ENCODE measurements around the gene RBFOX1. TPM values are rescaled to one million over a fixed set of nuclear protein-coding genes. Genes with fewer than 3 reads are reported as not detected.

Gene RBFOX1
- total RNA-seq, 1 donor from 2014 or later, result 0.55 TPM

DNA sequence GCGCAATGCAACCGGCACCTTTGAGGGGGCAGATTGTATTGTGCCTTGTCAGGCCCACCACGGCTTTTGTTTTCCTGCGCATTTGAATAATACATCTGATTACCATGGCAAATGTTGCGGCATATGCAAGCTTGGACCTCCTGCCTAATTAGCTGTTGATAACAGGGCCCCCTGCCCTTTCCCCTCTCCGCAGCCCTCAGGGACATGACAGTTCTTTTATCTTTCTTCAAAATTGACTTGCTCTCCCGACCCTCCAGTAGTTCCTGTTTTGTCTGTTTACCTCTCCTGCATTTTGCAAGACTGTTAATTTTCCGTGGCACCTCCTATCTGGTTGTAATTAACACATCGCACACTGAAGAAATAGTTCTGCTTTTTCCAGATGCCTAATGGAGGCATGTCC lies 86.8 kb downstream of the RBFOX1 start:
- DNase-seq (ENCODE audit: low spot score), result no peak

DNA sequence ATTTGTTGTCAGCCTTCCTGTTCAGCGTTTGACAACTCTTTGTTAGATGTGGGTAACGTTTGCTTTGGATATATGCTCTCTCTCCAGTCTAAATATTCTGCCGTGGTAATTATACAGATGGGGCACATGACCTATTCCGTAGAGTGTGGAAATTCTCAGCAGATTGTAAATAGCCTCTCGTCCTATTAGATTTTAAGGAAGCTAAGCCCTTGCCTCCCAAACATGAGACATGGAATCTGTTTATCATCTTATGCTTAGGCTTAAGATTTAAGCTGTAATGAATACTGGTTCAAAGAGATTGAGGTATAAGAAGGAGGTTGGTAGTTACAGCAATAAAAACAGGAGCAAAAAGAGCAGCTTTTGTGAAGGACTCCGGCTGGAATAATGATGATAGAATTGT lies 87.4 kb downstream of the RBFOX1 start:
- DNase-seq (ENCODE audit: low spot score), result no peak

DNA sequence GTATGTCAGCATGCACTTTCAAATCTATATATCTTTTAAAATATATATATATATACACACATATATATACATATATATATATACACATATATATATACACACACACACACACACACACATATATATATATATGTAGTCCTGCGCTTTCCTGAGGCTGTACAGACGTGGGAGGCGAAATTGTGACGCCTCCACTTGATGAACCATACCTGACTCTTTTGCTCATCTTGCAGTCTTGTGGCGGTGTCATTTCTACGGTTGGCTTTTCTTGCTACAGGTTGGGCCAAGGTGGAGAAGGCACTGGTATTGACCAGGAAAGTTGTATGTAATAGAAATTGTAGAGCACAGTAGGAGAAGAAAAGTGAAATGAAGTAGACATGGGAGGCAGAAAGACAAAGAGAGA lies 88.2 kb downstream of the RBFOX1 start:
- DNase-seq (ENCODE audit: low spot score), result no peak

DNA sequence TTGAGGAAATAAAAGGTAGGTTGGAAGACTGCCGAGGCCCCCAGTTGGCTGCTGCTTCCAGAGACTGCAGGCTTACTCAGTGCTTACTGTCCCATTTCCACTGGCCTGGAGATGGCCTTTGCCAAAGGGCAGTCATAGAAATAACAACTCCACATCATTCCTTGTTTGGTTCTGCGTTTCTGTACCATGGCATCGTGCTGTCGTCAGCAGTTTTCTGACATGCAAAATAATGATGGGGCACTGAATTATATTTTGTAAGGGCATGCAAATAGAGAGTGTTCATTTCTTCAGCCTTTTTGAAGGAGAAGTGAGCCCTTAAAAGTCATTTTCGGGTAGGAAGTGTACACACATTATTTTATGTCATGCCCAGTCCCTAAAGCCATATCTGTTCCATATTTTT lies 88.9 kb downstream of the RBFOX1 start:
- no peak for DNase-seq (ENCODE audit: low spot score)

DNA sequence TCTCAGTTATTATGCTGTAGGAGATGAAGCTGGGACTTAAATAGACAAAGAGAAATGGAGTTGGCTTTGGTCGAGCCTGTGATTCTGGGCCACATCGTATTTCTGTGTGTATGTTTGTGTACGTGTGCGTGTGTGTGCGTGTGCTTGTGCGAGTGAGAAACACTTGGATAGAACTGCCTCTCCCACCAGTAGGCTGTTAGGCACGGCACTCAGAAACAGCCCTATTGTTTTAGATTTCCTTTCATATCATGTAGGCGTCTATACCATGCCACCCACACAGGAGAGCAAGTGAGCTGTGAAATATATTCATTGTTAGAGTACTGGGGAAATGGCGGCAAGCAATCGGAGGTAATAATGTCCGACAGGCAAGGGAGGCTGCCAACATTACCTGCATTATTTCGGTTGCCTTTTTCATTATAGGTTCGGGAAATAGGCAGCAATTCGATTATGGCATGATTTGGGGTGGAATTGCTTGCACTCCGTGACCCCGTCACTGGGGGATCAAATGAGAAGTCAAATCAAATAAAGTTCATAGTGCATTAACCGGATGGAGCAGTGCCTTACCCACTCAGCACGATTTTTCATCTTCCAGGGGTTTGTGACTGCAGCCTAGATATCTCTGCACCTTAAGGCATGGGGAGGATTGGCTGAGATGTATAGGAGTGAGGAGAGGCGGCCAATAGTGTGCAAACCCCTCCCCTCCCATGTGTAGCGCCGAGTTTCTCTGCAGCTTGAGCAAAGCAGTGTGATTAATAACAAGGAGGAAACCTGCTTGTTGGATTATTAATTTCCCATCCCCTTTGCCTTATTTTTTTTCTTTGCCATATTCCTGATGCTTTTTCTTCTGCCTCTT lies 89.6 kb downstream of the RBFOX1 start:
- DNase-seq (ENCODE audit: low spot score), result no peak

DNA sequence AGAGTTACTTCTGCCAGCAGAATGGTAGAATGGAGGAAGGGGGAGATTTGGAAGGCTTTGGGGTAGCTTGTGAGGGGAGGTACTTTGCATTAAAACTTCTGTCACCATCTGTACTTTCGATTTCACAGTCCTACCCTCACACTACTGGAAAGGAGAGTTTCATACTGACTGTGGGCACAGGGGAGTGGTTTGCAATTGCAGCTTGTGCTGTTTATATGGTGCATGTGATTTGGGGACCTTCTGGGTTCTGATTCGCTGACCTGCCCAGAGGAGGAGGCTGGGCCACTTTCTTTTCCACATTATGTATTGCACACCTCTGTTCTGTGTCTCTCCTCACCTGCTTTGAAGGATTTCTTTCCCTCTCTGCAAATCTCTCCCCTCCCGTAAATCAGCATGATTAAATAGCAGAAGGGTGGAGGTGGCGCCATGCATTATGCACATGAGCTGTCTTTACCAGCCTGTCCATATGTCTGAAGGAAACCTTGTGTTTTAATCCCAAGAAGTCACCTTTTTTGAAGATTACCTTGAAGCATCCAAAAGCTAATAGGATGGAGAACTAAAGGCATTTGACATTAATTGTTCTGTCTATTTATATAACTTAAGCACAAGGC lies 90.9 kb downstream of the RBFOX1 start:
- no peak for DNase-seq (ENCODE audit: low spot score)

DNA sequence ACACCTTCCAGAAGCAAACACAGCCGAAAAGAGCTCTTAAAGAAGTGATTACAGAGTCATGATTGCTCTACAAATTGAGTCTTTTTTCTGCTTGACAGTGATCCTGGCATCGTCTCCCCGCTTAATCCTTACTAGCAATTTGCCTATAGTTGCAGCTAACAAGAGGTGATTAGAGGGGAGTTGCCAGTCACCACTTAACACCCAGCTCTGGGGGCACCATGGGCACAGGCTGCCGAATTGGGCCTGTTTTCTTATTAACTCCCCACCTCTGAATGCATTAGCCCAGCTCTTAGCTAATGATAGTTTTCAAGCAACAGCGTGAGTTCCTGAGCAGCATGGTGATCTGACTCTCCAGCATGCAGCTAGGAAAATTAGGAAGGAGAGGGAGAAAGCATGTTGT lies 93.5 kb downstream of the RBFOX1 start:
- no peak for DNase-seq (ENCODE audit: low spot score)

DNA sequence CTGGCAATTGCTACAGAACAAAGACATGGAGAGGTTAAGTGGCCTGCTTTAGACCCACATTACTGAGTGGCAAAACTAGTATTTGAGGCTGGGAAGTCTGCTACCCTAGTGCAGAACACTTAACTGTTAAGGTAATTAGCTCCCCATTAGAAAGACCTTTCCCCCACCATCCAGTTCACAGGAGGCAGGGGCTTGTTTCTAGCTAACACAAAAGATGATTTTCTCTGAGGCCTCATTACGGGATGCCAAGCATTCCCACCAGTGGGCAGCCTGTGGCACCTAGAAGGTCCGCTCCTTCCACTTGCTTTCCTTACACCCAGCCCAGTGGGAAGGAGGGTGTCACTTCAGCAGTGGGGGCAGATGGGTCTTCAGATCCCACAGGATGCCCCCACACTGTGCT lies 99.1 kb downstream of the RBFOX1 start:
- no peak for DNase-seq (ENCODE audit: low spot score)

DNA sequence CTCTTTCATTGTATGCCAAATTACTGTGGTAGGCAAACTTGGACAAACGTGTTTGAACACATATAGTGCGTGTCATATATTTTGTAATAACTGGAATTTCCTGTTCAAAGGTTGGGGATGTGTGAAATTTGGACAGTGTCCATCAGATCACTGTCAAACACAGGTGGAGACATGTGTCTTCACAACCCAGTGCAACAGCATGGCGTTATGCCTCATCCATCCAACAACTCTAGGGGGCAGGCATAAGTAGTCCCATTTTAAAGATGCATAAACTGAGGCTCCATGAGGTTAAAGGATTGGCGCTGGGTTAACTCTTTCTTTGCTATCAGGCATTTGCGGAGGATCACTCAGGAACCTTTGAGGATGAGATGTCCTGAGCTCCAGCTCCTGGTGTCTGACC lies 103.7 kb downstream of the RBFOX1 start:
- DNase-seq (ENCODE audit: low spot score), result no peak

DNA sequence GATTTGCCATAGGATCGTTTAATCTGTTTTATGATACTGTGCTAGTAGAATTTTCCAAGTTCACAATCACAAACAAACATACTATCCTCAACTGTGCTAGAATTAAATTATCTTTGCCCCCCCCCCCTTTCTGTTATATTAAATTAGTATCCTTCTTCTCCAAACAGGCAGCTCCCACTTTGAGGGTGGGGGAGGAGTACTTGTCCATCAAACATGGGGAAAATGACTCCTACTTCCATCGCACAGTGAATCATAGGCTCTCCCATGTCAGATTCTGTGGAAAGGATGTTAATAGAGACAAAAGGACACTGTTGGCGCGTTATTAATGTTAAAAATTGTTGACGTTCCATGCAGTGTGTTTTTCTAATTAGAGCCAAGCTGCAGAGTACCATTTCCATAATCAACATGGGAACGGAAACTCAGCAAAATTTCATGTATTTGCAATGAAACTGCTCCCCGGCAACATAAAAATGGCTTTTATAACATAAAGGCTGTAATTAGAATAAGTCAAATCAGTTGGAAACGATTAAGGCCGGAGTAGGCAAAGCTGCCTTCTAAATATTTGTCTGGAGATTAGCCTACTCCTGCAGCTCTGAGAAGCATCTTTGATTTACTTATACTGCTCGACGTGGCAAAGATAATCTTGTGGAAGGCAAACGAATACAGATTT lies 104.6 kb downstream of the RBFOX1 start:
- no peak for DNase-seq (ENCODE audit: low spot score)

DNA sequence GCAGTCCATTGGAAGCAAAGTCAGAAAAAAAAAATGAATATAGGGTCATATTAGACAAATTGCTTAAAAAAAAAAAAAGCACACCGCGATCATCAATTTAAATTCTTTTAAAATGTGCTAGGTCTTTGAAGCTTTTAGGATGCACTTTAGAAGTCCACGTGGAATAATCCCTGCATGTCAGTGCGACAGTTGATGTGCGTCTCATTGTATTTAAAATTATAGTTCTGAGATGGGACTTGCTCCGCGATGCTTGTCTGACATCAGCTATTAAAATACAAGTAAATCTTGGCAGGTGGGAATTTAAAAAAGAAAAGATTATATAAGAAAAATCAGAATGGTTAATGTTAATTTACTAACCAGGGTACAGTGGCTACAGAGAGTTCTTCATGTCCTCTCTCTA lies 105.2 kb downstream of the RBFOX1 start:
- DNase-seq (ENCODE audit: low spot score), result no peak

DNA sequence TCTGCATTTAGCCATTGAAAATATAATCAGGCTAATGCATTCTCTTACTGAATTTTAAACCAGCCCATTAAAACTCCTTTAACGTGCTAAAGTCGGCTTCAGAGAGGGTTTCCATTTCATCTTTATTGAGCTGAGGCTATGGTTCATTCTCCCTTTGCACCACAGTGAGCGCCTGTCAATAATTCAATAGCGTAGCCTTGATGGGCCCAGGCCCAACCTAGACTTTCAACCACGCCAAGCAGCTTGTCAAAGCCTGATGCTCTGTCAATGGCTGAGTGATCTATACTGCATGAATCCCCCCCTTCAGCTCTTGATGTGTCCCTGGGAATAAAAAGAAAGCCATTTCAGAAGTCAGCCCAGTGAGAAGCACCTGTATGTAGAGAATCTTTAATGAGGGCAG lies 106.0 kb downstream of the RBFOX1 start:
- no peak for DNase-seq (ENCODE audit: low spot score)

DNA sequence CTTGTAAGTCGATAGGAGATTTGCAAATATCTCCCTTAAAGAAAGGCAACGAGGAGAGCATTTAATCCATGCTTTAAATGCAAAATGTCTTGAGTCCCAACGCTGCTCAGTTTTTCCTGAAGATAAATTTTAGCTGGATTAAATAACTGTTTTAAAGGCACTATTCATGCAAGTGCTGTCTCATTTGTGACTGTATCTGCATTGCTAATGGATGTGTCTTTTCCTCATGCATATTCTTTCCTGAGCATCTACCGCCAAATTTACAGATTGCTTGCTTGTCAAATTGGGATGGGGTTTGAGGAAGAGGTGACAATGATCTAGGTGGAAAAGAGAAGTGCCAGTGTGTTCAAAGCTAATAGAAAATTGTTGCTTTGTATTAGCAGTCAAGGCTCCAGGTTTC lies 106.9 kb downstream of the RBFOX1 start:
- no peak for DNase-seq (ENCODE audit: low spot score)

DNA sequence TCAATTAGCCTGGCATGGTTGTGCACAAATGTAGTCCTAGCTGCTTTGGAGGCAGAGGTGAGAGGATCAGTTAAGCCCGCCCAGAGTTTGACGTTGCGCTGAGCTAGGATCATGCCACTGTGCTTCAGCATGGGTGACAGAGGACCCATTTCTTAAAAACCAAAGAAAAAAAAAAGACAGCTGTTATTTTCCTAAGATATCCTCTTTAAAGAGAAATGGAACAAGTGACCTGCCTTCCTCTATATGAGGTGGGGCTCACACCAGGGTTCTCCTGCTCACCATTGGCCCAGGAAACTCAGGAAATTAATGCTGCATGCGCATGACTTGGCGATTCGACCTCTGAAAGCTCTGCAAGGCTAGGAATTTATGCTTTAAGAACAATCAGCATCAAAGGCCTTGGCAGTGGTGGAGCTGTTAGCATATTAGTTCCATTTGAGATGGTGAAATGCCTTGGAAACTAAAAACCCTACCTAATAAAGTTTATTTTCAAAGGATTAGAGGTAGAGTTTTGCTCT lies 108.3 kb downstream of the RBFOX1 start:
- no peak for DNase-seq (ENCODE audit: low spot score)

DNA sequence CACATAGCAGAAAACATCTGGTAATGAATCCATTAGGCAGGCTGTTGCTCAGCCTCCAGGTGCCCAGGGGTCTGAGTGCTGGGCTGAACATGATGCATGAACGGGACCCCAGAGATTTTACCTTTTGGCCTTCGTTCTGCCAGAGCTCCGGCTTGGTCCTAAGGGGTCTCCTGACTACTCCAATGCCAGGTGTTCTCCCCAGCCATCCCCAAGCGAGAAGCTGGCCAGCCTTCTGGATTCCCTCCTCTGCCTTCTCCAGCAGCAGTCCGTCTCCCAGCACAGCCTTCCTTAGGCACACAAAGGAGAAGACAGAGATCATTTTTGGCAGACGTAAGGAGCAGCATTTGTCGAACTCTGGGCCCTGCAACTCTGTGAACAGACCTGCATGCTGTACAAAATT lies 109.4 kb downstream of the RBFOX1 start:
- DNase-seq (ENCODE audit: low spot score), result no peak

DNA sequence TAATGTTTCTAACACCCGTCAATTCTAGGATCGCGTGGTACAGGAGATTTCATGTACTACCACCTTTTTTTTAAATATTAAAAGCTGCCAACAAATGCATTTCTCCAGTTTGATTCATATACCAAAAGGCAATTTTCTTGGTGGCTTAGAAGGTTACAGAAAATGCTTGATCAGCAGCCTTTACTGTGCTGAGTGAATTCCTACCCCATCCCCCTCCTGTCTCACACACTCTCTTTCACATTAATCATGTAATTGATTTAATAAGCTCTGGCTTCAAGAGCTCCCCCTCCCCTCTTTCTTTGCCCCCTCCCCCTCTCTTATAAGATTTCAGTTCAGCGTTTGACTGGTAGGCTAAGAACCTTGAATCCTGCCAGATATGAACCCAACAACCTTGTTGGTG lies 110.5 kb downstream of the RBFOX1 start:
- no peak for DNase-seq (ENCODE audit: low spot score)

DNA sequence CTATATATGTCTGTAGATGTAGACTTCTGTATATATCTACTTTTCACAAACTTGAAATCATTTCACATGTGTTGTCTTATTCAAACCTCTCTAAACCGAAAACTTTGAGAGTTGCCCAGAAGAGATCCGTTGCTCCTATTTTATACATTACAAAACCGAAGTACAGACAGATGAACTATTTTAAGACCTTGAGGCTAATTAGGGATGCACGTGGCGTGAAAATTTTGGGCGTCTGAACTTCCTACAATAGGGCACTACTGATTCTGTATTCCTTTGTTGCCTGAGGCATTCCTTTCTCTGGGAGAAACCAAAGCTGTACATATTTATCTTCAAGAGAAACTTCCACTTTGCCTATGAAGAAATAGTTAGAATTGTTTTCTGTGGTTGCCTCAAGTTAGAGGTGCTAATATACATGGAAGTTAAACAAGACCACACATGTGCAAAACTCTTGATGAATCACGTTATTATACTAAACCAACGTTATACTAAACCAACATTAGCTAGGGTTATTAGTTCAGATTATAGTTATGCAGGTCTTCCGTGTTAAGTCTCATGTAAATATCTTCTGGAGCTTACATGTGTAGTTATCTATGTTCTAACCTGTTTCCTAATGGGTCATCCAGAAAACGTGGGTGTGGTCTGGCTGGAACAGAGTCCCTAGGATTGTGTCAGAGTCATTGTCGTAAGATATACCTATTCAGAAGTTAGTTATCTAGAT lies 111.2 kb downstream of the RBFOX1 start:
- no peak for DNase-seq (ENCODE audit: low spot score)

DNA sequence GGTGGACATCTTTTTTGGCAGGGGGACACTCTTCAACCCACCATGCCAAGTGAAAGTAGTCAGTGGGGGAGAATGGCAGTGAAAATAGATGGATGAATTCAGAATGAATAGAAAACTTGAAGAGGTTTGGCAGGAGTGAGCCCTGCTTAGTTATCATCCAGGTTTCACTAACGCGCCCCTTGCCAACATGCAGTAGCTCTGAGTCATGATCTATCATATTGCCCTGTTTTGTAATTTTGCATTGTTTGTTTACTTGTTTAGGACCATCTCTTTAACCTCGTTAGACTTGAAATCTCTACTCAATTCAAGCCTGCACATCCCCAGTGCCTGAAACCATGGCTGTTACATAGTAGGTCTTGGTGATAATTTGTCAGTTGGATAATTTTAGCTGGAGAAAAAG lies 116.7 kb downstream of the RBFOX1 start:
- no peak for DNase-seq (ENCODE audit: low spot score)

DNA sequence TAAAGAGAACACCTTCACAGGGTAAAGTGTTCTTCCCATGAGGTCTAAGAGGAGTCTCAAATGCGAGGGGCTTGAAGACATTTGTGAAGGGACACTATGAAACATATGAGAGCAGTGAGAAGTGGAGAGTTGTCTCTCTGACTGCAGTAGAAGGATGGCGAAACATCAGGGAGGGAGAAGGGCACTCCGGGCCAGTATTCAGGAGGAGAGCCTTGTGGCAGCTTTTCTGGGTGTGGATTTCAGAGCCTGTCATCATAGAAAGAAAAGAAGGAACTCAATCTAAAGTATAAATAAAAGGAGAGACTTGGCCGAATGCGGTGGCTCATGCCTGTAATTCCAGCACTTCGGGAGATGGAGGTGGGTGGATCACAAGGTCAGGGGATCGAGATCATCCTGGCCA lies 117.2 kb downstream of the RBFOX1 start:
- DNase-seq (ENCODE audit: low spot score), result no peak

DNA sequence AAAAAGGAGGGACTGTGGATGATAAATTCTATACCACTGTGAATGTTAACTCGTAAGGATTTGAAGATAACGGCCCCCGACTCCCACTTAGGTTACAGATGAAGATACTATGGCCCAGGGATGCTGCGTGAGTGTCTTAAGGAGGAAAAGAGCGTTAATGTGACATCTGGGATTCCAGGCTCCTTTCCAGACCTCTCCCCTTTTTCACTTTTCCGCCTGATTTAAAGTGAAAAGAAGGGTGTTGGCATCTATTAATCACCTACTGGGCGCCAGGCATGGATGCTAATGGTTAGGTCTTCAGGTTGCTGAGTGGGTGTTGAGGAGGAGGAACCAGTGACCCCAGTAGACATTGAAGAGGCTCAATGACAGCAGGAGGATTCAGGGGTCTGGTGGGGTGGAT lies 117.8 kb downstream of the RBFOX1 start:
- DNase-seq (ENCODE audit: low spot score), result no peak

DNA sequence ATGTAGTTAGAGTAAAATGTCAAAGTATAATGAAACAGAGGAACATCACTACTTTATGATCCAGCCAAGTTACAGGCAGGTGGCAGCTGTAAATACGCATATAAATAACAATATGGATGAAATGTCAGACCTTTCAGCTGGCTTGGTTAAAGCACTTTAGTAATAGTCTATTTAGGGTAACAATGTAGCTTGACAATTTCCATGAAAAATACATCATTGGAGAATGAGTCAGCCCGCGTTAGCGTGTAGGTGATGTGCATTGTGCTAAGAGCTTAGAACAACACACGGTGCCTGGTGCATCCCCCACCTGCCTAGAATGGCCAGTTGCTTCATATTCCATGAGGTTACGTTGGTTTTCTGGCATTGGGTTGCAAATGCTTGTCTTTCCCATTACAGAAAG lies 119.4 kb downstream of the RBFOX1 start:
- DNase-seq (ENCODE audit: low spot score), result no peak

DNA sequence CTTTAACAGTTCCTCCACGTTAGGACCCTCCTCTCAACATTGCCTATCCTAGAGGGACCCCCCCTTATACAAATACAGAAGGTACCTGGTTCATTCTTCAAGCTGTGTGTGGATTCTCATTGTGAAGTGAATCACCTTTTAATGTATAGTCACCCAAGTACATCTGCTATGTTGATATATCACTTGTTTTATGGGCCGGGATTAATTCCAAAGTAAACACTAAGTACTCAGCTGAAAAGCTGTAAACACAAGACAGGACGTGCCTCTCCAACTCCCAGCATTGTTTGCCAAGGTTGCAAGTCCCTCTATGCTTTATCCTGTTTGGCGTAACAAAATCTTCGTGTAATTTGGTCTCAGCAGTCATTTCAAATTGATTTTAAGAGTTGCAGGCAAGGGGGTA lies 123.6 kb downstream of the RBFOX1 start:
- no peak for DNase-seq (ENCODE audit: low spot score)
